Measurements from ENCODE around the gene GRIK3. TPM values are rescaled to one million over a fixed set of nuclear protein-coding genes. Genes with fewer than 3 reads are reported as not detected.
"Not testable (repeated sequence)": the region's sequence is repeated elsewhere in the genome, so short reads cannot be mapped to it uniquely, and the experiment has no call there.

Gene GRIK3
- total and polyA plus RNA-seq, 2 experiments from 2014 or later = 0.31 to 2.9 TPM

DNA sequence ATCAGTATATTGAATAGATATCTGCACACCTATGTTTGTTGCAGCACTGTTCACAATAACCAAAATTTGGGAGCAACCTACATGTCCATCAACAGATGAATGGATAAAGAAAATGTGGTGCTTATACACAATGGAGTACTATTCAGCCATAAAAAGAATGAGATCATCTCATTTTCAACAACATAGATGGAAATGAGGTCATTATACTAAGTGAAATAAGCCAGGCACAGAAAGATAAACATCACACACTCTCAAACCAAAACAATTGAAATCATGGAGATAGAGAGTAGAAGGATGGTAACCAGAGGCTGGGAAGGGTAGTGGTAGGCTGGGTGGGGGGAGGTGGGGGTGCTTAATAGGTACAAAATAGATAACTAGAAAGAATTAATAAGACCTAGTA lies 136.5 kb downstream of the GRIK3 start:
- not testable (repeated sequence) for H3K36me3 Mint-ChIP-seq (ENCODE audit: low read depth); ATAC-seq; H3K4me1 ChIP-seq (ENCODE audit: insufficient read depth); H3K4me3 Mint-ChIP-seq; H3K4me3 ChIP-seq; H3K27ac ChIP-seq (ENCODE audit: low read depth); H3K9me2 ChIP-seq (ENCODE audit: insufficient read depth); H3K4me2 ChIP-seq; H3K9me3 Mint-ChIP-seq; DNase-seq (ENCODE audit: low spot score); H4K20me1 ChIP-seq (replicated peaks; ENCODE audit: insufficient read depth); H3K27ac Mint-ChIP-seq; H3K4me1 Mint-ChIP-seq; H3K27me3 Mint-ChIP-seq (ENCODE audit: insufficient read depth, low read depth, poor library complexity); H3K36me3 ChIP-seq (ENCODE audit: insufficient read depth); H3F3A ChIP-seq (replicated peaks; ENCODE audit: low read depth); H2AFZ ChIP-seq; H3K79me2 ChIP-seq (replicated peaks; ENCODE audit: insufficient read depth); H3K27me3 ChIP-seq (ENCODE audit: insufficient read depth)

DNA sequence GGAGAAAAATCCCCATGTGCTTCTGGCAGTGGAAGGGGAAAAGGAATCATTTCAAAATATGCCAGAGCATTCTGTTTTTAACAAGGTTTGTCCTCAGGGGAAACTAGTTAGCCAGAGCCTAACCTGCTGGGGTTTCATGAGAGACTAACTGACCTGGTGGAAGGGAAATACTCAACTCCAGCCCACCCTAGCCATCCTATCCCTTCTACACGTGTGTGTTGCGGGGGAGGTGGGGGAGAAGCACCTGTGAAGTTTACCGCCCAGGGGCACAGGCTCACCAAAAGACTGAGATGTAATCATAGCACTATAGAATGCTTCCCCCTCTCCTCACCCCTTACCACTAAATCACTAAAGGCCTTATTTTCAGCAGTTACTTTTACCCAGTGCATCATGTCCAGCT lies 139.5 kb downstream of the GRIK3 start:
- ATAC-seq = no peak
- Histone ChIP-seq H3K4me3 (no peak overlapping the region), H4K20me1 (replicated peaks; ENCODE audit: insufficient read depth) (no peaks in the 10 kb centered on the region; the same call in 1 of the 2 replicates), H3K79me2 (replicated peaks; ENCODE audit: insufficient read depth) (no peaks in the 10 kb centered on the region), H3K27me3 (ENCODE audit: insufficient read depth) (no peaks in the 10 kb centered on the region), H3K36me3 (ENCODE audit: insufficient read depth) (no peaks in the 10 kb centered on the region), H3K4me1 (ENCODE audit: insufficient read depth) (no peaks in the 10 kb centered on the region), H3K4me2 (no peak overlapping the region), H3F3A (replicated peaks; ENCODE audit: low read depth) (no peaks in the 10 kb centered on the region), H2AFZ (no peak overlapping the region), H3K27ac (ENCODE audit: low read depth) (no peak overlapping the region), H3K9me2 (ENCODE audit: insufficient read depth) (no peaks in the 10 kb centered on the region)
- Mint-ChIP-seq H3K27me3 (ENCODE audit: insufficient read depth, low read depth, poor library complexity) (no peaks in the 10 kb centered on the region), H3K27ac (no peak overlapping the region), H3K4me3 (no peak overlapping the region), H3K4me1 (no peaks in the 10 kb centered on the region), H3K9me3 (no peaks in the 10 kb centered on the region), H3K36me3 (ENCODE audit: low read depth) (no peaks in the 10 kb centered on the region)
- TF ChIP-seq ZNF114 (CRISPR knock-in tag; IDR thresholded peaks at IDR 0.05) = no peak
- no peak for TF ChIP-seq STAT1 (IDR thresholded peaks at IDR 0.05; ENCODE audit: unreplicated experiment)
- TF ChIP-seq ZNF331 (CRISPR knock-in tag; IDR thresholded peaks at IDR 0.05; ENCODE audit: low read depth) = no peak
- TF ChIP-seq ETS1 (IDR thresholded peaks at IDR 0.05) = no peak
- no peak for TF ChIP-seq EZH2phosphoT487 (IDR thresholded peaks at IDR 0.05; ENCODE audit: unreplicated experiment)
- TF ChIP-seq CREB1 (CRISPR knock-in tag; IDR thresholded peaks at IDR 0.05; ENCODE audit: low read depth) = no peak
- no peak for DNase-seq (ENCODE audit: low spot score)

DNA sequence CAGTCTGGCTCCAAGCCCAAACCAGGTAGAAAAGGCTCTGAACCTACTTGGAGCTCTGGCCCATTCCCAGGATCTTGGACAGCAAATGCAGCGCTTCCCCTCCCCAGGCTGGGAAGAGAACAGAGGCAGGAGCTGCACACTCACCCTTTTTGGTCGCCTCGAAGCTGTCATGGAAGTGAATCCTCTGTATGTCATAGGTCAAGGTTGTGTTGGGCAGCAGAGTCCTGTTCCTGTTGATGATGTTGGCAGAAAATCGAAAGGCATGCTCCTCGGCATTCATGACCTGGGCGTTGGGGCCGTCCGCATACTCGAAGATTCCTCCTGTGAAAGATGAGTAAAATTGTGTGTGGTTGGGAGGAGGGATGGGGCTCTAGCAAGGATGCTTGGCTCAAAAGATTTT lies 143.5 kb downstream of the GRIK3 start:
- Histone ChIP-seq H3K36me3 (ENCODE audit: insufficient read depth) (no peaks in the 10 kb centered on the region), H3F3A (replicated peaks; ENCODE audit: low read depth) (no peaks in the 10 kb centered on the region), H3K27me3 (ENCODE audit: insufficient read depth) (no peaks in the 10 kb centered on the region), H3K9me2 (ENCODE audit: insufficient read depth) (no peaks in the 10 kb centered on the region), H3K4me2 (no peak overlapping the region), H3K79me2 (replicated peaks; ENCODE audit: insufficient read depth) (no peaks in the 10 kb centered on the region), H3K4me3 (no peak overlapping the region), H3K4me1 (ENCODE audit: insufficient read depth) (no peaks in the 10 kb centered on the region), H4K20me1 (replicated peaks; ENCODE audit: insufficient read depth) (no peaks in the 10 kb centered on the region), H2AFZ (no peak overlapping the region), H3K27ac (ENCODE audit: low read depth) (no peak overlapping the region)
- TF ChIP-seq CREB1 (CRISPR knock-in tag; IDR thresholded peaks at IDR 0.05; ENCODE audit: low read depth) (no peak), EZH2 (IDR thresholded peaks at IDR 0.05; ENCODE audit: low read depth, unreplicated experiment) (no peak), REST (IDR thresholded peaks at IDR 0.05; ENCODE audit: unreplicated experiment) (no peak), NANOG (IDR thresholded peaks at IDR 0.05; ENCODE audit: borderline replicate concordance) (no peak), CTCF (conservative IDR thresholded peaks at IDR 0.05; ENCODE audit: low read depth in 2 of 2) (no peak), ZNF331 (CRISPR knock-in tag; IDR thresholded peaks at IDR 0.05; ENCODE audit: low read depth) (no peak), ETS1 (IDR thresholded peaks at IDR 0.05) (no peak)
- Mint-ChIP-seq H3K4me1 (peaks cover 5% of the 10 kb centered on the region; the same call in 1 of the 3 replicates), H3K27ac (no peak overlapping the region), H3K36me3 (ENCODE audit: low read depth) (no peaks in the 10 kb centered on the region), H3K27me3 (ENCODE audit: insufficient read depth, low read depth, poor library complexity) (no peaks in the 10 kb centered on the region), H3K9me3 (no peaks in the 10 kb centered on the region), H3K4me3 (no peak overlapping the region)
- ATAC-seq (no peak), DNase-seq (ENCODE audit: low spot score) (no peak)
